BJ (cell line): ENCODE measurements around the gene GPR42. TPM values are rescaled to one million over a fixed set of nuclear protein-coding genes. Genes with fewer than 3 reads are reported as not detected.

ENCODE experiments used
- polyA plus RNA-seq: library from polyadenylated mRNA; depleted of rRNA; stranded (reverse); fragments of >200 nt; gene quantifications from 2 replicates; pipeline ENCODE4 v1.2.3, GENCODE V29; 2011; rRNA removed
- small RNA-seq: library from RNA; depleted of rRNA; stranded (forward); fragments of <200 nt; gene quantifications from one replicate; pipeline ENCODE3, GENCODE V24; 2012; ENCODE audit warnings: low replicate concordance, low read depth; ENCODE audit not compliant: insufficient read length

GPR42 gene
- polyA plus RNA-seq, 1 experiment, result not detected

Small RNA genes within 50 kb of the gene (small RNA-seq; reads per million reads assigned to genes)
- gene RN7SL491P, result not detected

Other genes with a start within 250 kb of the GPR42 start
- gene LGI4, start 236.0 kb upstream of the GPR42 start, polyA plus RNA-seq, result 0.17 and 0.25 TPM in 2 replicates
- 3.8 and 4.0 TPM in 2 replicates for gene FXYD1, start 232.2 kb upstream of the GPR42 start, polyA plus RNA-seq
- gene FXYD7, start 227.8 kb upstream of the GPR42 start, polyA plus RNA-seq, result 0.10 TPM in 1 of 2 replicates, not detected in the other
- 248 and 332 TPM in 2 replicates for gene FXYD5, start 216.3 kb upstream of the GPR42 start, polyA plus RNA-seq
- gene FAM187B, start 142.3 kb upstream of the GPR42 start, polyA plus RNA-seq, result not detected in 2 replicates
- 0.42 and 0.53 TPM in 2 replicates for gene LSR, start 122.1 kb upstream of the GPR42 start, polyA plus RNA-seq
- 80.3 and 80.9 TPM in 2 replicates for gene USF2, start 102.1 kb upstream of the GPR42 start, polyA plus RNA-seq
- gene HAMP, start 88.5 kb upstream of the GPR42 start, polyA plus RNA-seq, result not detected in 2 replicates
- not detected in 2 replicates for gene MAG, start 78.9 kb upstream of the GPR42 start, polyA plus RNA-seq
- gene CD22, start 41.9 kb upstream of the GPR42 start, polyA plus RNA-seq, result not detected in 2 replicates
- gene FFAR1, start 23.2 kb upstream of the GPR42 start, polyA plus RNA-seq, result not detected in 2 replicates
- gene FFAR3, start 12.6 kb upstream of the GPR42 start, polyA plus RNA-seq, result not detected in 2 replicates
- not detected in 2 replicates for gene FFAR2, start 77.2 kb downstream of the GPR42 start, polyA plus RNA-seq
- not detected in 2 replicates for gene KRTDAP, start 119.4 kb downstream of the GPR42 start, polyA plus RNA-seq
- gene DMKN, start 142.6 kb downstream of the GPR42 start, polyA plus RNA-seq, result 1.0 and 1.5 TPM in 2 replicates
- gene SBSN, start 157.2 kb downstream of the GPR42 start, polyA plus RNA-seq, result 0.70 and 1.6 TPM in 2 replicates
- gene GAPDHS, start 162.4 kb downstream of the GPR42 start, polyA plus RNA-seq, result not detected in 2 replicates
- 167 and 200 TPM in 2 replicates for gene TMEM147, start 174.6 kb downstream of the GPR42 start, polyA plus RNA-seq
- not detected in 2 replicates for gene ATP4A, start 192.6 kb downstream of the GPR42 start, polyA plus RNA-seq
- gene PMIS2, start 215.1 kb downstream of the GPR42 start, polyA plus RNA-seq, result not detected in 2 replicates
- 2.3 and 3.9 TPM in 2 replicates for gene HAUS5, start 241.7 kb downstream of the GPR42 start, polyA plus RNA-seq